HG02678 (cell line): ENCODE measurements around the gene GTSE1.
A peak's percentile ranks its signal among the peaks of the same experiment; 100 is the strongest.
"Not testable (repeated sequence)": the region's sequence is repeated elsewhere in the genome, so short reads cannot be mapped to it uniquely, and the experiment has no call there.

Experiments used
- ATAC-seq: cut with Tn5 transposase; IDR thresholded peaks from one replicate; pipeline ENCODE4 v1.9.1; 2021; ENCODE audit warnings: mild to moderate bottlenecking, moderate library complexity; ENCODE audit not compliant: unreplicated experiment

Gene GTSE1

DNA sequence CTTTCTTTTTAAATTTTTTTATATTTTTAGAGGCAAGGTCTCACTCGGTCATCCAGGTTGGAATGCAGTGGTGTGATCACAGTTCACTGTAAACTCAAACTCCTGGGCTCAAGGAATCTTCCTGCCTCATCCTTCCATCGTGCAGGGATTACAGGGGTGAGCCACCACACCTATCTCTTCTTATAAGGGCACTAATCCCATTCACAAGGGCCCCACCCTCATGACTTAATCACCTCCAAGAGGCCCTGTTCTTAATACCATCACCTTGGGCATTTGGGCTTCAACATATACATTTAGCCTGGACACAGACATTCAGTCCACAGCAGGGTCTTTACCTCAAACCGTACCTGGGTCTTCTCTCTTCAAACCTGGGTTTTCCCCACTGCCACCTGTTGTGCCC is 4.5 kb upstream of the GTSE1 start:
- no peak for ATAC-seq

DNA sequence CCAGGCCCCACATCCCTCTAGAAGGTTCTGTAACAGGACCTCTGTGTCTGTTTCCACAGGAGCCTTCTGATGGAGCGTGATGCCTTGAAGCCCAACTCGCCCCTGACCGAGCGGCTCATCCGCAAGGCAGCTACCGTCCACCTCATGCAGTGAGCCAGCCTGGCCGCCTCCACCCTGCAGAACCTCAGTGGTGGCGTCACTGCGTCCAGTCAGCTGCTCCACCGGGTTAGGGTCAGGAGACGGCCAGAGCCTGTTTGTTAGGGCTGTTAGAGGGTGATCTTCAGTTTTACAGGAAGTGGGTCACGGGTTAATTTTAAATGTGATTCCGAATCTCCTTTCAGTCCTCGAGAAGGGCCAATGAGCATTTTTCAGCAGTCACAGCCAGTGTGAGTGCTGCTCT is 3.9 kb upstream of the GTSE1 start:
- no peak for ATAC-seq

DNA sequence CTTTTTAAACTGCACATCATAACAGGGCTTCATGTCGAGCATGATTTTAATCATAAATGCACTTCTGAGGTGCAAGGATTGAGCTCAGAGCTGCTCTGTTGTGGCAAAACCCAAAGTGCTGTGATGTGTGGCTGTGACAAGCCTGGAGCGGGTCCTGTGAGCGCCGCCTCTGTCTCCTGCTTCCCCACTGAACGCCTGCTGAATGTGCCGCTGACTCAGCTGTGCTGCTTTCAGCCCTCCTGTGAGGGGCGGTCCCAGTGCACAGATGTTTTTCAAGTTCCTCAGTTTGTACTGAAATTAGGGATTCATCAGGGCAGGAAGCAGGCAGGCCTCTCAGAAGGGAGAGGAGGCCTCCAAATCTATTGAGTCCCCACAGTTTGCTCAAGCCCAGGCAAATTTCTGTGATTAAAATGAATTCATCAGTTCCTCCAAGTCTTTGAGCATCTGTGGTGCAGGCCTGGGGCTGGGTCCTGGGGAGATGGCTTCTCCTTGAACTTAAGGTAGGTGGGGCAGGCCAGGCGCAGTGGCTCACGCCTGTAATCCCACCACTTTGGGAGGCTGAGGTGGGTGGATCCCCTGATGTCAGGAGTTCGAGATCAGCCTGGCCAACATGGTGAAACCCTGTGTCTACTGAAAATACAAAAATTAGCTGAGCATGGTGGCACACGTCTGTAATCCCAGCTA is 3.0 kb upstream of the GTSE1 start:
- no peak for ATAC-seq

DNA sequence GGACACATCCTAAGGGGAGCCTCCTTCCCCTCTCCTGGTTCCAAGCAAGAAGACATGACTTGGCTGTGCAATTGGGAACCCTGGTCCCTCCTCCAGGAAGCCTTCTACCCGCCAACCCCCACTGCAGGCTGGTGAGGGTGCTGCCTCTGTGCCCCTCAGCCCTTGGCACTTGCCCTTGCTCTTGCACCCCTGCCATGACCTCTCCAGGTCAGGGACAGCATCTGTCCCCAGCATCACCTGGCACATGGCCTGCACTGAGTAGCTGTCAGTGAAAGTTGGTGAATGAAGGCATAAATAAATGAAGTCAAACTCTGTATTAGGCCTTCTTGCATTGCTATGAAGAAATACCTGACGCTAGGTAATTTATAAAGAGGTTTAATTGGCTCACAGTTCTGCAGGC is 1.9 kb upstream of the GTSE1 start:
- no peak for ATAC-seq

DNA sequence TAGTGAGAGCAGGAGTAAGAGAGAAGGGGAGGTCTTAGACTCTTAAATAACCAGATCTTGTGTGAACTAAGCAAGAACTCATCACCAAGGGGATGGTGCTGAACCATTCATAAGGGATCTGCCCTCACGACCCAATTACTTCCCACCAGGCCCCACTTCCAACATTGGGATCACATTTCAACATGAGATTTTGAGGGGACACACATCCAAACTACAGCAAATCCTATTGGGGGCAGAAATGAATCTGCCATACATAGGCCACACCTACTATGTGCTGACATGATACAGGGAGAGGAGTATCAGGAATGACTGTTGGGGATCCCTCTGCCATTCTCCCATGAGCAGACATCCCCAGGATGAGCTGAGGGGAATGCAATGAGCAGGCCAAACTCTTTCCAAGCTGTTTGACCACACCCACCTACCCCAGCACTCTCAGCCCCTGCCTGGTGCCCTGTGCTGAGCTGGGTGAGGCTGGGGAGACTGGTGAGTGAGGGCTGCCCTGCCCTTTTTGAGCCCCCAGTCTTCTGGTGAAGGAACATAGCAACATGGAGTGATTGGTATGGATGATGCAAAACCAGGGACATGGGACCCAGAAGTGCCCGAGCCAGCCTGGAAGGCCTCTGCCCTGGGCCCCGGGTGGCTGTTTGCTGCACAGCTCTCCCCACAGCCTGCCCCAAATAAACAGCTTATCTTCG is 1.2 kb upstream of the GTSE1 start:
- ATAC-seq: no peak

DNA sequence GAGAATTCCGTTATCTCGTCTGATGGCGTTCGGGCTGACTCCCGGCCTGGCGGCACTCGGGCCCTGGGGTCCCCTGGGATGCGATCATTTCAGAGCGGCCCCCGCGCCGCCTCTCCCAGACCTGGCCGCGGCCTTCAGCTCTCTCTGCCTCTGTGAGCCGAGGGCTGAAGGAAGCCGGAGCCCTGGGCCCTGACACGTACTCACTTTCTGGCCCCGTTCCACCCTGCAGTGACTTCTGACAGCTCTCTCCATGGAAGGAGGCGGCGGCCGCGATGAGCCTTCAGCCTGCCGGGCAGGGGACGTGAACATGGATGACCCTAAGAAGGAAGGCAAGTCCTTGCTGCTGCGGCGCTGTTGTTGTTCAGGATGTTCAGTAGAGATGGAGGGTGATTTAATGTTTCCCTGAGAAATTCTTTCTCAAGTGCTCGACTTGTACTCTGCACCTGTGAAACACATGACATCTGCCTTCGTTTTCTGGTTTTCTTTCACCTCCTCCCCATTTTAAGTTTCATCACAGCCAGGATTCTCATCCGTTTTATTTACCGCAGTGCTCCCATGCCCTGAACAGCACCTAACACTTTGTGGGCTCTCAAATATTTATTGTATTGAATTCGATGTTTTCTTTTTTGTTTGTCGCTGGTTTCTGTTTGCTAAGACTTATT is 612 bp downstream of the GTSE1 start:
- ATAC-seq: peak; percentile 17

DNA sequence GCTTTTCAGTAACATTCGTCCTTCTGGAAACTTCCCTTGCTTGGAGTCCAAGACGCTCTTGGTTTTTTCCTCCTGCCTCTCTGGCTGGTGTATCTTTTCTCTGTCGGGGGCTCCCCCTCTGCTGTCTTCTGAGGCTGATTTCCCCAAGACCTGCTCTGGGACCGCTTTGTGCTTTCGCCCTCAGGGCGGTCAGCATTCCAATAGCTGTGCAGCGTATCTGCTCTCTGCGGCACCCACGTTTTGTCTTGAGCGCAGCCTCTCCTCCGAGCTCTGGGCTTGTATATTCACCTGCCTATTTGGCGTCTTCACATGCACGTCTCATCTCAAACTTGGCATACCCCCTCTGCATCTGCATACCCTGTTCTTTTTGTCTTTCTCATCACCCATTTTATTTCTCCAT is 2.4 kb downstream of the GTSE1 start:
- no peak for ATAC-seq

DNA sequence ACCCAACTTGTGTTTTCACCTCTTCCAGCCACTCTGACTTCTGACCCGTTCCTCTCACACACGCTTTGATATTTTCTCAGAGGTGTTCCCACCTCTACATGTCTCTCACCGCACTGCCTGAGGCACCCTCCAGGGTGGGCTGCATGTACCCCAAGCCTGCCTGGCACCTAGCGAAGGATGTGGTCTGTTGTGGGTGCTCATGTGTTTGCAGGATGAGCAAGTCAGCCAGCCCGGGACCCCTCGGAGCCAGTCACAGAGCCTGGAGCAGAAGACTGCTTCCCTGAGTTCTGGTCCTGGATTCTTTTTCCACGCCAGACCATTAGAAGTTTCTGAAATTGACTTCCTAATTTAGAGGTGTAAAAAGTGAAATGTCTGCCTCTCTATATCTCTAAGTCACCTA is 3.8 kb downstream of the GTSE1 start:
- ATAC-seq: no peak

DNA sequence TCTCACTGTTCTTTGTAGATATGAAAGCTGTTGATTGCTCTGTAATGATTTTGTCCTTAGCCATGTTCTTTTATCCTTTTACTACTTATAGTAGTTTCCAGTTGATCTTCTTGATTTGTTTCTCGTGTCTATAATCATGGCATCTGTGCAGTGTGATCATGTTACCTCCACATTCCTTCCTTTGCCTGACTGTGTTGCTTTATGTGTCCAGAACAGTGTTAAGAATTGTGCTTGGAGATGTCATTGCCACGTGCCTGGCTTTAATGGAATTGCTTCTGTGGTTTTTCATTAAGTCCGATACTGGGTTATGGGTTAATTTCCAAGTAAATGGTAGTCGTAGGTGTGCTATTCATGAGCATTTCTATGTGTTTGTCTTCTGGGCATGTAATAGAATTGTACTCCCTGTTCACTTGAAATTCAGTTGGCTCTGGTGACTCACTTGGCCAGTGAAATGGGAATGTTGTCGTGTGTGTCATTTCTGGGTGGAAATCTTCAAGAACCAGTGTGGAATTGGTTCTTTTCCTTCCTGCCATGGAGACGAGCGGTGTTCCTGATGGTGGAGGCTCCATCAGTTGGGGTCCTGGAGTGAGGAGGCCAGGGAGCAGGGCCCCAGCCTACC is 6.8 kb downstream of the GTSE1 start:
- ATAC-seq: no peak

DNA sequence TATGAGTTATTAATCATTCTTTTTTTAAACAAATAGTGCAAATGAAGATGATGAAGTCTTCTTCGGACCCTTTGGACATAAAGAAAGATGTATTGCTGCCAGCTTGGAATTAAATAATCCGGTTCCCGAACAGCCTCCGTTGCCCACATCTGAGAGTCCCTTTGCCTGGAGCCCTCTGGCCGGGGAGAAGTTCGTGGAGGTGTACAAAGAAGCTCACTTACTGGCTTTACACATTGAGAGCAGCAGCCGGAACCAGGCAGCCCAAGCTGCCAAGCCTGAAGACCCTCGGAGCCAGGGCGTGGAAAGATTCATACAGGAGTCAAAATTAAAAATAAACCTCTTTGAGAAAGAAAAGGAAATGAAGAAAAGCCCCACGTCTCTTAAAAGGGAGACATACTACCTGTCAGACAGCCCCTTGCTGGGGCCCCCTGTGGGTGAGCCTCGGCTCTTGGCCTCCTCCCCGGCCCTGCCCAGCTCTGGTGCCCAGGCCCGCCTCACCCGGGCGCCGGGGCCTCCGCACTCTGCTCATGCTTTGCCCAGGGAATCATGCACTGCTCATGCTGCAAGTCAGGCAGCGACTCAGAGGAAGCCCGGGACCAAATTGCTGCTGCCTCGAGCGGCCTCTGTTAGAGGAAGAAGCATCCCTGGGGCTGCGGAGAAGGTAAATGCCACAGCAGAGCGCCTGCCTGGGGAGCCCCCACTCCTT is 11.8 kb downstream of the GTSE1 start:
- ATAC-seq: no peak

DNA sequence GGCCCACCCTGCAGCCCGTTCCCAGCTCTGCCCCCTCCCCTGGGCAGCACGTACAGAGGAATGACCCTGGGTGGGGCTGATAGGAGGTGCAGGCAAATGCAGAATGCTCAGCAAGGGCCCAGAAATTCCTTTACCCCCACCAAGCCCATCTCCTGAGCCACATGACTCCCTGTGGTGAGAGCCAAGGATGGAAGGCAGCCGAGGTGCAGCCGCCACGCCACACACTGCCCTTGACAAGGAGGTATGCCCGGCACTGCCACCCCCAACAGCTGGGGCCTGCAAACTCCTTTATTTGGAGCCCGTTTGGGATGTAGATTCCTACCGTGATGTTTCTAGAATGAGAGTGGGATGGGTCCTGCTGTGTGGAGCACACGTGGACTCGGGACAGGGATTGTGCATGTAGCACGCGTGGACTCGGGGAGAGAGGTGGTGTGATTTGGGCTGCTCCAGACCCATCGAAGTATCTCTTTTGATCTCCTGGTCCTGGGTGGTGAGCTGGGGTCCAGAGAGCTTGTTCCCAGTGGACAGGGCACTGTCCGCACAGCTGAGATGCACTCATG is 12.9 kb downstream of the GTSE1 start:
- no peak for ATAC-seq

DNA sequence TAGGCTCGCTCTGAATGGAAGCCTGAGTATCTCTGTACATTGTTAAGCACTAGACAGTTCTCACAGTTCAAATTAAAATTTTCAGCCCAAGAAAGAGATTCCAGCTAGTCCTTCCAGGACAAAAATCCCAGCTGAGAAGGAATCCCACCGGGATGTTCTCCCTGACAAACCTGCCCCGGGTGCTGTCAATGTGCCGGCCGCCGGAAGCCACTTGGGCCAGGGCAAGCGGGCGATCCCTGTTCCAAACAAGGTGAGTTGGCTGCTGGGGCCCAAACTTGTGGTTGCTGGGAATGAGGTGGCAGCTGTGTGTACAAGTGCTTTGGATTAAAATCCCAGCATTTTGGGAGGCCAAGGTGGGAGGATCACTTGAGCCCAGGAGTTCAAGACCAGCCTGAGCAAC is 15.4 kb downstream of the GTSE1 start:
- ATAC-seq: no peak

DNA sequence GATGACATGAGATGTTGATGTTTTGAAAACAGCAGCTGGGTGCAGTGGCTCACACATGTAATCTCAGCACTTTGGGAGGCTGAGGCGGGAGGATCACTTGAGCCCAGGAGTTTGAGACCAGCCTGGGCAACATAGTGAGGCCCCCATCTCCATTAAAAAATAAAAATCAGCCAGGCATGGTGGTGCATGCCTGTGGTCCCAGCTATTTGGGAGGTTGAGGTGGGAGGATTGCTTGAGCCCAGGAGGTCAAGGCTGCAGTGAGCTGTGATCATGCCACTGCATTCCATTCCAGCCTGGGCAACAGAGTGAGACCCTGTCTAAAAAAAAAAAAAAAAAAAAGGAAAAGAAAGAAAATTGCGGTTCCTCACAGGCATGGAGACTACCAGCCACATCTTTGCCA is 16.2 kb downstream of the GTSE1 start:
- not testable (repeated sequence) for ATAC-seq

DNA sequence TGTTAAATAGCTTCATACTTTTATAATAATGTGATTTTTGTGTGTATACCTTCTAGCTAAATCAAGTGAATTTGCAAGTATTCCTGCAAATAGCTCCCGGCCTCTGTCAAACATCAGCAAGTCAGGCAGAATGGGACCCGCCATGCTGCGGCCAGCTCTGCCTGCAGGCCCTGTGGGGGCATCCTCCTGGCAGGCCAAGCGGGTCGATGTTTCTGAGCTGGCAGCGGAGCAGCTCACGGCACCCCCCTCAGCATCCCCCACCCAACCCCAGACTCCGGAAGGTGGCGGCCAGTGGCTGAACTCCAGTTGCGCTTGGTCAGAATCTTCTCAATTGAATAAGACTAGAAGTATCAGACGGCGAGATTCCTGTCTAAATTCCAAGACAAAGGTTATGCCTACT is 19.3 kb downstream of the GTSE1 start:
- no peak for ATAC-seq

DNA sequence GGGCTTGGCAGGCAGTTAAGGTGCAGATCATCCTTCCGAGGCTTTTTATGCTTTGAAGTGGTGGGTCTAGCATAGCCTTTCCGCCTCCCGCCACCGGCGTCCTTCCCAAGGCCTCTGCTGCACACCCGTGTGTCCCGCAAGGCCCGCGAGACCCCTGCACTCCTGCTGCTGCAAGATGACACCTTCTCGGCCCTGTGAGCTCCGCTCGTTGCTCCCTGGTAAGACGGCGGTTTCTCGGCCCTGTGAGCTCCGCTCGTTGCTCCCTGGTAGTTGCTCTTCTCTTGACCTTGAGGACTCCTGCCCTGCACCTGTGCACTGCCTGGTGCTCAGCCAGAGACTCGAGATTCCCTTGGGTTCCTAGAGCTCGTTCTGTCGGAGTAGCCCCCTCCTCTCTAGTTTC is 21.0 kb downstream of the GTSE1 start:
- ATAC-seq: no peak

DNA sequence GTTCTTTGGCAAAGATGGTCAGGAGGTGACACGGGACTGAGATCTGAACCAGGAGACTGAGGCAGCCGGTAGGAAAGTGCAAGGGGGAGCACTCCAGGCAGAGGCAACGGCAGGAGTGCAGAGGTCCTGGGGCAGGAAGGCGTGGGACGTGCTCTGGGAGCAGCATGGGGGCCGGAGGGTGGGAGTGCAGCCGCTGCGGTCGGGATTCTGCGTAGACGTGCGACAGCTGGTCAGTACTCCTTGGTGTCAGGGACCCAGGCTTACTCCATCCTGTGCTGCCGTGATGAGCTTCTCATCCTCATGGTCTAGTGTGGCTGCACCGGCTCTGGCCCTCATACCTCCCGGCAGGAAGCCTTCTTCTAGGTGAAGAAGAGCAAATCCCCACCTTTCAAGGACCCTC is 21.9 kb downstream of the GTSE1 start:
- ATAC-seq: no peak

DNA sequence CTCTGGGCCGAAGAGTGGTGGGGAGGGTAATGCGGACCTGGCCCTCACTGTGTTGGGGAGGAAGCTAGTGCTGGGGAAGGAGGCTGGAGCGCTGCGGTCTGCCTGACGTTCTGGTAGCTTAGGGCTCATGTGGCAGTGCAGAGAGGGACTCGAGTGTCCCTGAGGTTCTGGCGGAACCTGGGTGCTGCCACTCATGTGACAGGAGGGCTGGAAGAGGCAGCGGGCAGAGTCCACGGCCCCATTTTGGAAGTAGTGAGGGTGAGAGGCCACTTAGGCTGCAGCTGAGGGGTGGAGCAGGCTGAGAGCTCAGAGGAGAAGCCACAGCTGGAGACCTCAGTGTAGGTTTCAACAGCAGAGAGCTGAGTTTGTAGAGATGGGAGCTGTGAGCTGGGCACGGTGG is 22.6 kb downstream of the GTSE1 start:
- no peak for ATAC-seq

DNA sequence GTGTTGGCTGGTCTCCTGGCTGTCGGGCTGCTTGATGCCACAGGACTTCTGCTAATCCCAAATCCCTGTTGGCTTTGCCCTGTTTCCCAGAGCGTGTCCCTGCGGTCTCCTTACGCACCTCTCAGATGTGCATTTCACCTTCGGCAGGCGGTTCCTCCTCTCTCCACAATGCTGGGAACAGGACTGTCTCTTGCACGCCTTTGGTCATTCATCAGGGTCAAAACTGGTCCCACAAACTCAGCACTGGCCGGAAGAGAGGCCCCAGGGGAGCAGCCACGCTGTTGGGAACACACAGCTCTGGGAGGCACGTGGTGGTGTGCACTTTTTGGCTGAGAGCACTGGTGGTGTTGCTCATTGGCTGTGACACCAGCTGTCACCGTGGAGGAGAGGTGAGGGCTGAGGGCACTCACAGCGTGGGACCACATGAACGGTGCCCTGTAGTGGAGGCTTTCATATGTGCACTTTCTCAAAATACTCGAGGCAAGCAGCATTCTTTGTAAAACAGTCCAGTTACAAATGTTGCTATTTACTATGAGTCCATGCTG is 23.6 kb downstream of the GTSE1 start:
- no peak for ATAC-seq

DNA sequence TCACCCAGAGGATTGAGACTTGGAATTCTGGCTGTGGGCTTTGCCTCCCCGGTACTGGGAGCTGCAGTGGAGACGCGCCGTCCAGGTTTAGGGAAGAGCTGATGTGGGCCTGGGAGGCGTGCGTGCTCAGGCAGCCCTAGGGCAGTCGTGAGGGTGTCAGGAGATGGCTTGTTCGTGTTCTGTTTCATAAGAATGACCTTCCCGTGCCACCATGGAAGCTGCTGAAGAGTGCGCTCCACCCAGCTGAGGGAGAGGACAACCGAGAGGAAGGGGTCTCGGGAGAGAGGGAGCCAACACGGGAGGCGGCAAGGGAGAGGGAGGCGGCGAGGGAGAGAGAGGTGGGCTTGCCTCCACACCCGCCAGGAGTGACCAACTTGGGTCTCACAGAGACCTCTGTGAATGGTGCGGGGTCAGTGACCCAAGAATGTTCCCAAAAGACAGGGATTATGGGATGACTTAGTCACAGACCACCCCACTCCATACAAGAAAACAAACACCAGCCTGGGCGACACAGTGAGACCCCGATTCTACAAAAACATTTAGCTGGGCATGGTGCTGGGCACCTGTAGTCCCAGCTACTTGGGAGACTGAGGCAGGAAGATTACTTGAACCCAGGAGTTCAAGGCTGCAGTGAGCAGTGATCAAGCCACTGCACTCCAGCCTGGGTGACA is 24.2 kb downstream of the GTSE1 start:
- ATAC-seq: no peak

DNA sequence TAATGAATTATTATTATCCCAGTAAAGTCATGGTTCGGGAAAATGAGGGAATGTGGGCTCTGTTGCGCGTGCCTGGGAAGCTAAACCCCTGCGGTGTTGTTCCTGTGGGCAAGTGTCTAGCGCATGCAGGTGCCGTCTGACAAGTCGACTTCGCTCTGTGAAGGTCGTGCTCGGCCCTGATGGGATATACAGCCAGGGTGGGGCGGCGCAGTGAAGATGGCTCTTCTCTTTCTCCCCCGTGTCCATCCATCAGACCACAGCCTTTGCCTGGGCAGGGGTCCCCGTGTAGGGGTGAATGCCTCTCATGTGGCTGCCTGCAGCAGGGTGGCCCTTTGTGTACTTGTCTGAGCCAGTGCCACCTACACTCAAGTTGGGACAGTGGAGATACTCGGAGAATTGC is 26.0 kb downstream of the GTSE1 start:
- no peak for ATAC-seq
